Calu3 (cell line): Measurements from ENCODE around the gene ID3. TPM values are rescaled to one million over a fixed set of nuclear protein-coding genes. Genes with fewer than 3 reads are reported as not detected.

ENCODE experiments used
- BruUV-seq: library from RNA; stranded (reverse); fragments of 400-500 nt; replicated peaks from 2 replicates; lab custom pipeline; 2021; lab: Mats Ljungman, UMichigan
- CTCF ChIA-PET: fragments of 300-600 bp; sonication (Branson Sonifier 250); formaldehyde crosslinking; loops from one replicate; lab custom pipeline; 2022; ENCODE audit warnings: antibody characterized with exemption; lab: Charles Lee
- DNase-seq: peaks from one replicate; pipeline ENCODE4 v3.0.0; 2022
- H3K27ac Mint-ChIP-seq: one replicate; pipeline ENCODE4 v1.8.0; 2022; ENCODE audit warnings: mixed read lengths; ENCODE audit not compliant: unreplicated experiment
- H3K27me3 Mint-ChIP-seq: one replicate; pipeline ENCODE4 v1.8.0; 2022; ENCODE audit warnings: mixed read lengths; ENCODE audit not compliant: unreplicated experiment
- H3K36me3 Mint-ChIP-seq: one replicate; pipeline ENCODE4 v1.8.0; 2022; ENCODE audit warnings: mild to moderate bottlenecking, moderate library complexity, mixed read lengths; ENCODE audit not compliant: insufficient read depth, unreplicated experiment
- H3K4me1 Mint-ChIP-seq: one replicate; pipeline ENCODE4 v1.8.0; 2022; ENCODE audit warnings: mild to moderate bottlenecking, low read depth, mixed read lengths; ENCODE audit not compliant: unreplicated experiment
- H3K4me3 Mint-ChIP-seq: one replicate; pipeline ENCODE4 v1.8.0; 2022; ENCODE audit warnings: mild to moderate bottlenecking, low read depth, moderate library complexity, mixed read lengths; ENCODE audit not compliant: unreplicated experiment
- H3K9me3 Mint-ChIP-seq: one replicate; pipeline ENCODE4 v1.8.0; 2022; ENCODE audit warnings: low read depth, mixed read lengths; ENCODE audit not compliant: unreplicated experiment
- intact Hi-C: fragments of 100-400 bp; cut with micrococcal nuclease; formaldehyde crosslinking; loops from one replicate; pipeline ENCODE4 v1.10.0; 2022; ENCODE audit not compliant: unreplicated experiment
- total RNA-seq: library from RNA; stranded (reverse); gene quantifications from 2 replicates; pipeline ENCODE4 v1.2.3, GENCODE V29; 2022
- TF ChIP-seq, protein P1 (sequence below): fragments of 200-600 bp; IDR thresholded peaks from one replicate; pipeline ENCODE4 v1.8.0; 2022; ENCODE audit warnings: antibody characterized with exemption; ENCODE audit not compliant: unreplicated experiment

Gene ID3
- total RNA-seq, 1 experiment from 2014 or later: 25.2 TPM

DNA sequence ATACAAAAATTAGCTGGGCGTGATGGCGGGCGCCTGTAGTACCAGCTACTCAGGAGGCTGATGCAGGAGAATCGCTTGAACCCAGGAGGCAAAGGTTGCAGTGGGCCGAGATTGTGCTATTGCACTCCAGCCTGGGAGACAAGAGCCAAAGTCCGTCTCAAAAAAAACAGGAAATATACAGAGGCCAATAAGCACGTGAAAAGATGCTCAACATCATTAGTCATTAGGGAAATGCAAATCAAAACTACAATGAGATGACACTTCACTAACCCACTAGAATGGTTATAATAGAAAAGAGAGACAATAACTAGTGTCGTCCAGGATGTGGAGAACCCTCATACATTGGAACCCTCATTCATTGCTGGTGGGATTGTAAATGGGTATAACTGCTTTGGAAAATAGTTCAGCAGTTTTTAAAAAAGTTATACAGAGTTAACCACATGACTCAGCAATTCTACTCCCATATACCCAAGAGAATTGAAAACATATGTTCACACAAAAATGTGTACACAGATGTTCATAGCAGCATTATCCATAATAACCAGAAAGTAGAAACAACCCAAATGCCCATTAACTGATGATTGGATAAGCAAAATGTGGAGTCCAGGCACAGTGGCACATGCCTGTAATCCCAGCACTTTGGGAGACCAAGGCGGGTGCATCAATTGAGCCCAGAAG lies 21.9 kb downstream of the ID3 start:
- no peak overlapping the region for H3K4me3 Mint-ChIP-seq
- H3K27me3 Mint-ChIP-seq: no peaks in the 10 kb centered on the region
- no peak for DNase-seq
- BruUV-seq: no TSS peak
- CTCF ChIA-PET: no interaction called here
- intact Hi-C loops: loop anchor here (10.0 kb wide), 1 partner anchor 323 kb away; the partner anchor contains the start of gene HTR1D
- no peaks in the 10 kb centered on the region for H3K9me3 Mint-ChIP-seq
- peaks cover 15% of the 10 kb centered on the region for H3K4me1 Mint-ChIP-seq
- no peaks in the 10 kb centered on the region for H3K36me3 Mint-ChIP-seq
- H3K27ac Mint-ChIP-seq: no peak overlapping the region
- TF ChIP-seq, protein P1, sequence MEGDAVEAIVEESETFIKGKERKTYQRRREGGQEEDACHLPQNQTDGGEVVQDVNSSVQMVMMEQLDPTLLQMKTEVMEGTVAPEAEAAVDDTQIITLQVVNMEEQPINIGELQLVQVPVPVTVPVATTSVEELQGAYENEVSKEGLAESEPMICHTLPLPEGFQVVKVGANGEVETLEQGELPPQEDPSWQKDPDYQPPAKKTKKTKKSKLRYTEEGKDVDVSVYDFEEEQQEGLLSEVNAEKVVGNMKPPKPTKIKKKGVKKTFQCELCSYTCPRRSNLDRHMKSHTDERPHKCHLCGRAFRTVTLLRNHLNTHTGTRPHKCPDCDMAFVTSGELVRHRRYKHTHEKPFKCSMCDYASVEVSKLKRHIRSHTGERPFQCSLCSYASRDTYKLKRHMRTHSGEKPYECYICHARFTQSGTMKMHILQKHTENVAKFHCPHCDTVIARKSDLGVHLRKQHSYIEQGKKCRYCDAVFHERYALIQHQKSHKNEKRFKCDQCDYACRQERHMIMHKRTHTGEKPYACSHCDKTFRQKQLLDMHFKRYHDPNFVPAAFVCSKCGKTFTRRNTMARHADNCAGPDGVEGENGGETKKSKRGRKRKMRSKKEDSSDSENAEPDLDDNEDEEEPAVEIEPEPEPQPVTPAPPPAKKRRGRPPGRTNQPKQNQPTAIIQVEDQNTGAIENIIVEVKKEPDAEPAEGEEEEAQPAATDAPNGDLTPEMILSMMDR: no peak

DNA sequence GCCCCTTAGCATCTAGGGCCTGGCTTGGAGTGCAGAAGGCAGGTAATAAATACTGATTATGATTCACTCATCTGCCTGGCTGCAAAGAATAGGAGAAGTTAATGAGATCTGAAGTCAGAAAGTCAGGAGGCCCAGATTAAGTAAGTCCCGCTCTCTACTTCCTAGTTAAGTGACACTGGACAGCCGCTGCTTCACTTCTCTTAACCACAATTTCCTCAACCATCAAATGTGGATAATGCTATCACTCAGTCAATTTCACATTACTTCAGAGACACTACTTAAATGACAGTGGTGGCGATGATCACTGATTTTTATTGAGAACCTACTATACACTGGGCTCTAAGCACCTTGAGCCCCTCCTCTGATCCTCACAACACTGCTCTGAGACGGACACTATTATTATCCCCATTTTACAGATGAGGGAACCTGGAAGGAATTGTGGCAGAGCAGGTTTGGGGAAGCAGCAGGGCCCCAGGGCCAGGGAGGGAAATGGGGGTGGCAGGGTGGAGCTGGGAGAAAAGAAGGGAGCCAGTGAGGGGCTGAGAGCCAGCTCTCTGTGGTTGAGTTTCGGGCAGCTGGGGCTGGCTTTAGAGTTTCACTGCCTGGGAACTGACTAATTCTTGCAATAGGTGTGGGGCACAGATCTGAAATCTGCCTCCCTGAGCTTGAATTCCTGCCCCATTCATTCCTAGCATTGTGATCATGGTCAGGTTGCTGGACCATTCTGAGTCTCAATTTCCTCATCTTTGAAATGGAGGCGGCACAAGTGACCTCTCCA lies 25.9 kb downstream of the ID3 start:
- BruUV-seq: no TSS peak
- CTCF ChIA-PET: no interaction called here
- H3K27ac Mint-ChIP-seq: no peak overlapping the region
- no peak overlapping the region for H3K4me3 Mint-ChIP-seq
- TF ChIP-seq, protein P1: no peak
- no peak for DNase-seq
- peaks cover 18% of the 10 kb centered on the region for H3K36me3 Mint-ChIP-seq
- H3K27me3 Mint-ChIP-seq: no peaks in the 10 kb centered on the region
- intact Hi-C loops: loop anchor here (10.0 kb wide), 1 partner anchor 319 kb away; the partner anchor contains the start of gene HTR1D
- H3K4me1 Mint-ChIP-seq: peaks cover 26% of the 10 kb centered on the region
- H3K9me3 Mint-ChIP-seq: no peaks in the 10 kb centered on the region

DNA sequence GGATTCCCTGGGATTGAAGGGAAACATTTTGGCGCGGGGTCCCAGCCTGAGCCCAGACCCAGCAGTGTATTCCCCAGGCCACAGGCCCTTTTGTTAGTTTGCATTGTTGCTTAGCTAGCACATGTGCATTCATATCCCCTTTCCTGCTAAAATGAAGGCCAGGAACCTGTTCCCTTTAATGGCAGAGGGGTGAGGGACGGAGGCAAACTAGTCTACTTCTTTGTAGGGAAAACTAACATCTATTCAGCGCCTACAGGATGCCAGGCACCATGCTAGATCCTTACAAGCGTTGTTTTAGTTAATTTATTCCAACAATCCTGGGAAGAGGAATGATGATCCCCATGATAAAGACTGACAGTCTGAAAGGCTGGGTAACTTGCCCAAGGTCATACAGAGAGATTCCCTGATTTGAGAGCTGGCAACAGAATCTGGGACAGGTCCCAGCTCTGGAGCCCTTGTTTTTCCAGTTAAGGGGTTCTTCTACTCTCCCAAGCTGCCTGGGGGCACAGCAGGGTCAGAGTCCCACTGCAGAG lies 27.7 kb downstream of the ID3 start:
- TF ChIP-seq, protein P1: no peak
- H3K27ac Mint-ChIP-seq: peak overlapping the region; percentile 86
- H3K4me3 Mint-ChIP-seq: peak overlapping the region; percentile 77
- peaks cover 26% of the 10 kb centered on the region for H3K4me1 Mint-ChIP-seq
- DNase-seq: no peak
- no peaks in the 10 kb centered on the region for H3K27me3 Mint-ChIP-seq
- TSS peak; percentile 78 for BruUV-seq
- CTCF ChIA-PET: interaction anchor here (0.6 to 1.0 kb wide), 4 partner anchors 19 to 314 kb away, joined by 3 to 7 read pairs (median 4); partner anchors contain the start of gene HTR1D
- intact Hi-C loops: loop anchor here (10.0 kb wide), 1 partner anchor 317 kb away; the partner anchor contains the start of gene HTR1D
- no peaks in the 10 kb centered on the region for H3K9me3 Mint-ChIP-seq
- H3K36me3 Mint-ChIP-seq: peaks cover 18% of the 10 kb centered on the region

DNA sequence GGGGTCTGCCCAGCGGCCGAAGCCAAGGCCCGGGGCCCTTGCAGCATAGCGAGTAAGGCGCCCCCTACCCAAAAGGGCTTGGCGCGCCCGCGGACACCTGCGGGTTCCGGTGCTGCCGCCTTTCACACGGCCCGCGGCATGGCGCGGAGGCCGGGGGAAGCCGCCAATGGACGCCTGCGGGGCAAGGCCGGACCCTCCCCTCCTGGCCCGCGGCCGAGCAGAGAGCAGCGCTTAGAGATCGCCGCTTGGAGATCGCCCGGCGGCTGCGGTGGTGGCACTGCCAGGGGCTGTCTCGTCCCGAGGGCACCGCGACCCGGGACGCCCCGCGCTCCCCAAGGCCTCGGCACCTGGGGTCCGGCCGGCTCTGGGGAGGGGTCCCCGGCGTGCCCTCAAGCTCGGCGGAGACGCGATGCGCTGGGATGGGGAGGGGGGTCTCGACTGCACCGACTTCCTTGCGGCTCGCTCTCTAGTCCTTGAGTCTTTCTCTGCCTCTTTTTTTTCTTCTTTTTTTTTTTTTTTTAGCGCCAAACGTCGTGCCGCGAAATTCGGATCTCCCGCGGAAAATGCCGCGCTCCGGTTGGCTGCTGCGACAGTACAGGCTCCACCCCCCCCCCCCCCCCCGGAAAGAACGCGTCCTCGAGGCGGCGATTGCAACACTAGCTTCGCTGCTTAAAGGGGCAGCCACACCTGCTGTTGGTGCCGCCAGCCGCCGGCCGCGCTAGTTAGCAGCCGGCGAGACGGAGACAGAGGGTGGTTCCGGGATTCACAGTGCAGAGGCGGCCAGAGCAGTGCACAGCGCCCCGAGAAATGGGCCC lies 28.3 kb downstream of the ID3 start, which contains the start of gene E2F2:
Gene E2F2 (minus strand): TSS at position 487 of the 815 bp plus-strand sequence. CDS start 440 bp downstream, at position 47.
- BruUV-seq: no TSS peak
- TF ChIP-seq, protein P1: no peak
- Mint-ChIP-seq H3K27ac (peak within 1 kb of the TSS; percentile 86), H3K9me3 (no peaks in the 10 kb centered on the region), H3K36me3 (peaks cover 19% of the 10 kb centered on the region), H3K27me3 (no peaks in the 10 kb centered on the region), H3K4me1 (peaks cover 33% of the 10 kb centered on the region), H3K4me3 (peak within 1 kb of the TSS; percentile 77)
- CTCF ChIA-PET: interaction anchor here (0.6 to 1.0 kb wide), 5 partner anchors 9 to 314 kb away, joined by 3 to 7 read pairs (median 4); partner anchors contain the start of gene HTR1D
- intact Hi-C loops: loop anchor here (10.0 kb wide), 1 partner anchor 316 kb away; the partner anchor contains the start of gene HTR1D
- DNase-seq: peak; percentile 68
